ENCODE measurements around the gene SLC8A3.

- TF ChIP-seq CTCF (IDR thresholded peaks at IDR 0.05) = no peak
- no peak for TF ChIP-seq POLR2AphosphoS5 (IDR thresholded peaks at IDR 0.05)
- TF ChIP-seq POLR2A (IDR thresholded peaks at IDR 0.05) = no peak
- TF ChIP-seq EP300 (IDR thresholded peaks at IDR 0.05) = no peak
Measured at GRCh38 chr14:70032447-70032846, 156.3 kb downstream of the SLC8A3 start.
